K562 (cell line): ENCODE data around the gene PTPN7. TPM values are rescaled to one million over a fixed set of nuclear protein-coding genes. Genes with fewer than 3 reads are reported as not detected.
A peak's percentile ranks its signal among the peaks of the same experiment; 100 is the strongest.

Experiments
- CBX5 ChIP-seq: IDR thresholded peaks from 2 replicates; pipeline ENCODE4 v1.6.1; 2014; ENCODE audit warnings: low read depth, borderline replicate concordance
- E2F6 ChIP-seq, 2 experiments: IDR thresholded peaks; 2 replicates each; pipeline ENCODE4 v1.6.1; 2011; ENCODE audit warnings: borderline replicate concordance in 1 of 2, control low read depth in 1 of 2, low read depth in 1 of 2, low read length in 1 of 2, mild to moderate bottlenecking in 1 of 2, mixed read lengths in 1 of 2, moderate library complexity in 1 of 2; ENCODE audit not compliant: insufficient read depth in 1 of 2, insufficient read length in 1 of 2, poor library complexity in 1 of 2, severe bottlenecking in 1 of 2; ENCODE audit errors: extremely low read depth in 1 of 2
- EGR1 ChIP-seq: fragments of 450-650 bp; conservative IDR thresholded peaks from 2 replicates; pipeline ENCODE4 v1.6.1; 2017; ENCODE audit warnings: mild to moderate bottlenecking
- FOXA3 ChIP-seq, 2 experiments: fragments of 450-650 bp in 1 of 2; sonication (generic) in 1 of 2; formaldehyde crosslinking; IDR thresholded peaks in 1 of 2; conservative IDR thresholded peaks in 1 of 2; 2 replicates each; pipeline versions ENCODE4 v1.4.0 to v1.8.0; 2020 to 2022; ENCODE audit warnings: mild to moderate bottlenecking in 2 of 2, missing genetic modification reagents in 1 of 2
- FOXJ2 ChIP-seq: fragments of 200-800 bp; sonication (Bioruptor generic); IDR thresholded peaks from 2 replicates; pipeline ENCODE4 v1.6.1; 2016; ENCODE audit warnings: missing genetic modification characterization, missing compliant biosample characterization
- ID3 ChIP-seq, 2 experiments: fragments of 250-450 bp in 1 of 2; fragments of 450-650 bp in 1 of 2; sonication (Bioruptor Pico) in 1 of 2; IDR thresholded peaks; 2 replicates each; pipeline versions ENCODE4 v1.6.1 to v1.8.0; 2016 to 2021; ENCODE audit warnings: mild to moderate bottlenecking in 2 of 2, moderate library complexity in 2 of 2, missing compliant biosample characterization in 1 of 2, missing genetic modification characterization in 1 of 2
- POLR2AphosphoS5 ChIP-seq: IDR thresholded peaks from 2 replicates; pipeline ENCODE4 v1.6.1; 2011; ENCODE audit warnings: mild to moderate bottlenecking, low read depth, low read length, moderate library complexity; ENCODE audit not compliant: control insufficient read depth, insufficient read depth
- POLR2B ChIP-seq: fragments of 450-650 bp; IDR thresholded peaks from 2 replicates; pipeline ENCODE4 v1.6.1; 2018; ENCODE audit warnings: low read depth; ENCODE audit not compliant: partially characterized antibody
- POLR2G ChIP-seq: fragments of 200-400 bp; formaldehyde crosslinking; IDR thresholded peaks from 2 replicates; pipeline ENCODE4 v1.6.1; 2017; ENCODE audit warnings: low read depth, mild to moderate bottlenecking, antibody characterized with exemption, low read length, moderate library complexity
- RB1 ChIP-seq: fragments of 450-650 bp; IDR thresholded peaks from 2 replicates; pipeline ENCODE4 v1.6.1; 2017; ENCODE audit warnings: low read depth, mild to moderate bottlenecking
- RBFOX2 ChIP-seq: fragments of 200-400 bp; formaldehyde crosslinking; IDR thresholded peaks from 2 replicates; pipeline ENCODE4 v1.6.1; 2017; ENCODE audit warnings: low read depth, mild to moderate bottlenecking, low read length, moderate library complexity
- UBTF ChIP-seq, 2 experiments: IDR thresholded peaks; 2 replicates each; pipeline ENCODE4 v1.6.1; 2012; ENCODE audit warnings: improper control_type of control experiment in 2 of 2, low read depth in 2 of 2, low read length in 2 of 2, borderline replicate concordance in 1 of 2
- ZBTB12 ChIP-seq: fragments of 250-450 bp; sonication (Bioruptor Pico); IDR thresholded peaks from 2 replicates; pipeline ENCODE4 v1.4.0; 2020
- ZEB2 ChIP-seq: fragments of 450-650 bp; IDR thresholded peaks from 2 replicates; pipeline ENCODE4 v1.6.1; 2016
- ZNF324 ChIP-seq: fragments of 250-450 bp; sonication (Bioruptor Pico); IDR thresholded peaks from 2 replicates; pipeline ENCODE4 v1.4.0; 2020; ENCODE audit warnings: mild to moderate bottlenecking
- ZNF76 ChIP-seq: fragments of 250-450 bp; sonication (Bioruptor Pico); IDR thresholded peaks from 2 replicates; pipeline ENCODE4 v1.4.0; 2020; ENCODE audit warnings: mild to moderate bottlenecking, moderate library complexity, borderline replicate concordance
- polyA plus RNA-seq, 8 experiments: library from polyadenylated mRNA; depleted of rRNA in 4 of 8; stranded (reverse) in 5 of 8; unstranded in 3 of 8; fragments of >200 nt; fragmentation: Nextera tagmentation in 2 of 8; fragmentation: Illumina TruSeq in 1 of 8; extraction: Ambion mirVana in 2 of 8; extraction: Trizol in 1 of 8; gene quantifications; 2 replicates each; pipeline versions ENCODE4 v1.2.1 to v1.2.3, GENCODE V29; 2011 to 2014; ENCODE audit warnings: inconsistent platforms in 1 of 8, missing spikeins in 1 of 8
- total RNA-seq, 7 experiments: library from RNA; depleted of rRNA in 6 of 7; stranded (reverse); fragments of >200 nt in 6 of 7; fragmentation: Illumina TruSeq in 2 of 7; extraction: Trizol in 2 of 7; gene quantifications; 2 replicates each; pipeline versions ENCODE4 v1.2.1 to v1.2.3, GENCODE V29; 2011 to 2021; ENCODE audit warnings: low replicate concordance in 1 of 7

Gene PTPN7
- total and polyA plus RNA-seq, 9 of the 15 experiments (the other 6 are each of a cell fraction or from before 2014, with no cell fraction given) = 18.7 to 144 (median 120) TPM

GRCh38 chr1:202165267-202165941, 5.0 kb upstream of the PTPN7 start (continued):
- TF ChIP-seq E2F6 (IDR thresholded peaks at IDR 0.05; ENCODE audit: borderline replicate concordance in 1 of 2, extremely low read depth in 1 of 2, insufficient read depth in 1 of 2, insufficient read length in 1 of 2, low read depth in 1 of 2, low read length in 1 of 2, poor library complexity in 1 of 2, severe bottlenecking in 1 of 2) = peak in 1 of 2 experiments; percentile 18
- TF ChIP-seq ZBTB12 (CRISPR knock-in tag) = no peak
- TF ChIP-seq UBTF (IDR thresholded peaks at IDR 0.05; ENCODE audit: borderline replicate concordance in 1 of 2, low read depth in 2 of 2, low read length in 2 of 2) = 0 out of 4 replicates have a peak, but pooled peaks of 1 of the 2 experiments have one; percentile 18
- TF ChIP-seq ZEB2 = peak; percentile 50
- no peak for TF ChIP-seq CBX5
- peak; percentile 20 for TF ChIP-seq POLR2B
- peak; percentile 98 for TF ChIP-seq EGR1
- 0 out of 2 replicates have a peak, but pooled peaks have one; percentile 17 for TF ChIP-seq FOXJ2
- no peak for TF ChIP-seq ZNF324 (CRISPR knock-in tag)
- 0 out of 4 replicates have a peak, but pooled peaks of 1 of the 2 experiments have one; percentile 65 for TF ChIP-seq FOXA3 (CRISPR knock-in tag; conservative IDR thresholded peaks at IDR 0.05 in 1 of 2, IDR thresholded peaks at IDR 0.05 in 1 of 2)
- TF ChIP-seq ID3 (CRISPR knock-in tag; IDR thresholded peaks at IDR 0.05) = no peak
- TF ChIP-seq ID3 (tag; IDR thresholded peaks at IDR 0.05) = 0 out of 2 replicates have a peak, but pooled peaks have one; percentile 19
- peak; percentile 64 for TF ChIP-seq RBFOX2
- 0 out of 2 replicates have a peak, but pooled peaks have one; percentile 35 for TF ChIP-seq POLR2AphosphoS5
- no peak for TF ChIP-seq ZNF76 (CRISPR knock-in tag)
- peak; percentile 66 for TF ChIP-seq POLR2G
- 0 out of 2 replicates have a peak, but pooled peaks have one; percentile 29 for TF ChIP-seq RB1
